Astrocyte of the cerebellum (primary cell): ENCODE results near the gene KRT5.
"Not testable (repeated sequence)": the region's sequence is repeated elsewhere in the genome, so short reads cannot be mapped to it uniquely, and the experiment has no call there.

Source experiments
- DNase-seq: peaks from one replicate; pipeline ENCODE4 v3.0.0-alpha.2; 2011; ENCODE audit warnings: low read depth
- H3K4me3 ChIP-seq: 2 replicates; pipeline ENCODE4 v1.5.1; 2011; ENCODE audit warnings: mild to moderate bottlenecking, low read depth, low read length, moderate library complexity
- in situ Hi-C: cut with HindIII; loops from 2 replicates; pipeline ENCODE4 v1.10.0; 2017; ENCODE audit warnings: low sequenced_read_pairs
- TF ChIP-seq, protein P1 (sequence below): IDR thresholded peaks from 2 replicates; pipeline ENCODE4 v1.5.1; 2012; ENCODE audit warnings: low read length, low read depth, moderate library complexity, mild to moderate bottlenecking; ENCODE audit errors: missing control alignments

The KRT5 gene

GRCh38 chr12:52497975-52498374 lies 22.2 kb downstream of the KRT5 start:
- no peak overlapping the region for H3K4me3 ChIP-seq
- in situ Hi-C loops, result no loop called here
- TF ChIP-seq, protein P1, sequence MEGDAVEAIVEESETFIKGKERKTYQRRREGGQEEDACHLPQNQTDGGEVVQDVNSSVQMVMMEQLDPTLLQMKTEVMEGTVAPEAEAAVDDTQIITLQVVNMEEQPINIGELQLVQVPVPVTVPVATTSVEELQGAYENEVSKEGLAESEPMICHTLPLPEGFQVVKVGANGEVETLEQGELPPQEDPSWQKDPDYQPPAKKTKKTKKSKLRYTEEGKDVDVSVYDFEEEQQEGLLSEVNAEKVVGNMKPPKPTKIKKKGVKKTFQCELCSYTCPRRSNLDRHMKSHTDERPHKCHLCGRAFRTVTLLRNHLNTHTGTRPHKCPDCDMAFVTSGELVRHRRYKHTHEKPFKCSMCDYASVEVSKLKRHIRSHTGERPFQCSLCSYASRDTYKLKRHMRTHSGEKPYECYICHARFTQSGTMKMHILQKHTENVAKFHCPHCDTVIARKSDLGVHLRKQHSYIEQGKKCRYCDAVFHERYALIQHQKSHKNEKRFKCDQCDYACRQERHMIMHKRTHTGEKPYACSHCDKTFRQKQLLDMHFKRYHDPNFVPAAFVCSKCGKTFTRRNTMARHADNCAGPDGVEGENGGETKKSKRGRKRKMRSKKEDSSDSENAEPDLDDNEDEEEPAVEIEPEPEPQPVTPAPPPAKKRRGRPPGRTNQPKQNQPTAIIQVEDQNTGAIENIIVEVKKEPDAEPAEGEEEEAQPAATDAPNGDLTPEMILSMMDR, result no peak
- DNase-seq, result no peak

- TF ChIP-seq, protein P1, result no peak
- no peak overlapping the region for H3K4me3 ChIP-seq
- in situ Hi-C loops, result no loop called here
- DNase-seq, result peak; percentile 32
These were observed 23.6 kb downstream of the KRT5 start for GRCh38 chr12:52496590-52497071.

DNA sequence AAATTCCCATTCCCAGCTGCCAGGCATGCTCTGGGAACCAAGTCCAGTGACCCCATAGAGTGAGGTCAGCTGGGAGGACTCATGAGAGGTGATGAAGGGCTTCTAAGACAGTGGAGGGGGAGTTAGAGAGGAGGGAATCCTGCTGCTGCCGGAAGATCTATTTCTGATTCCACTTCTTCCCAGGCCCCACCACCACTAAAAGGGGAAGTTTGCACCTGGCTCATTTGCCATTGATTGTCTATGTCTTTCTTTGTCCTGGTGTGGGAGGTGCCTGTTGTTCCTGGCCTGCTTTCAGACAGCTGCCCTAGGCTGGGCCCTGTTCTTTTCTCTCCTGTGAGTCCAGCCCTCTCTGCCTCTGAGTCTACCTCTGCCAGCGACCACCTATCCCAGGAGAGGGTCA lies 24.1 kb downstream of the KRT5 start:
- DNase-seq, result no peak
- TF ChIP-seq, protein P1, result no peak
- H3K4me3 ChIP-seq, result no peak overlapping the region
- in situ Hi-C loops, result no loop called here

DNA sequence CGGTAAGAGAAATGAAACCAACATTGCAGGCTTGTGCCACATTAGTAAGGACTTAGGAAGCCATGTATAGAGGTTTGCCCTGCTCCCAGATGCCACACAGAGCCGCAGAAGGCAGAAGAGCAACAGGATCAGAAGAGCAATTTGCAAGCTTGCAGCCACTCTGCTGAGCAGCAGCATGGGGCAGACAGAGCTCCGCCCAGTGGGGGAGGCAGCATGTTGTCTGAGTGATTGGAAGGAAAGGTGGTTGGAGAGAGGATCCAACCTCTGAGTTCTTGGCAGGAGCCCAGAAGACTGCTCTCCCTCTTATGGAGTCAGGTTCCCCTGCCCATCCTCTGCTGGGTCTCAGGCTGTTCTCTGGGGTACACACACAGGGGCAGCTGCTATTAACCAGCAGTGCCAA lies 24.8 kb downstream of the KRT5 start:
- TF ChIP-seq, protein P1, result no peak
- DNase-seq, result no peak
- H3K4me3 ChIP-seq, result no peak overlapping the region
- in situ Hi-C loops, result no loop called here

DNA sequence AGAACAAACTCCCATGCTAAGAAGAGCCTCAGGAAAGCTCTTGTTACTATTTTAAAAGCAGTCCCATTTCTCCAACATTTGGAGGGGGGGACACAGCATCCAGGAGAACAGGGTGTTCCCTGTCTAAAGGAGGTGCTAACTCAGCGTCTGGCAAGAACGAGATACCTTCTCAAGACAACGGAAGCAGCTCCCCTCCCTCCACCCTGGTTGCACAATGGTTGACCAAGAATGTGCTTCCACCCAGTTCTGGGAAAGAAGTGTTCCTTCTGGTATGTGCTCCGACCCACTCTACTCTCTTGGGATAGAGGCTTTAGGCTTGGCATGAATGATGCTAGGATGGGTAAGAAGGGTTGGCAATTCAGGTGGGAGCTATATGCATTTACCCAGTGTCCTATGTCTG lies 25.7 kb downstream of the KRT5 start:
- TF ChIP-seq, protein P1, result no peak
- no peak for DNase-seq
- no peak overlapping the region for H3K4me3 ChIP-seq
- in situ Hi-C loops, result no loop called here

GRCh38 chr12:52494100-52494499 lies 26.1 kb downstream of the KRT5 start:
- no peak for DNase-seq
- in situ Hi-C loops, result no loop called here
- TF ChIP-seq, protein P1, result no peak
- no peak overlapping the region for H3K4me3 ChIP-seq

DNA sequence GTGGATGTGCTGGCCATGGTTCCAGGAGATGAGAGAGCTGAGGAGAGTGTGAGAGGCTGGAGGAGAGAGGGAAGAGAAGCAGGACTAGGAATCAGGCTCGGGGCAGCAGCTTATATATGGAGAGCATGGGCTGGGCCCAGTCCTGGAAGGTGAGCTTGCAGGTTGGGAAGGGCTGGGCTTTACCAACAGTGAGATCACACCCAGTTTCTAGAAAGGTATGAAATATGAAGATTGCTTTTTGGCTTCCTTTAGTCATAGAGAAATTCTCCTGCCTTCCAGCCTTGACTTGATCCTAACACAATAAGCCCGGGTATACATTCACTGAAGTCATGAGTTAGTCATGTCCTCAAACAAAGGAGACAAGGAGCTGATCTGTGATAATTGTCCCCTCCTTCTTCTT lies 27.0 kb downstream of the KRT5 start, which contains the start of gene KRT6A:
KRT6A (minus strand) TSS at position 86 of the 400 bp plus-strand sequence; CDS start at position 17, 69 bp downstream.
- in situ Hi-C loops, result no loop called here
- TF ChIP-seq, protein P1, result no peak
- H3K4me3 ChIP-seq, result no peak within 1 kb of the TSS
- no peak for DNase-seq

GRCh38 chr12:52492405-52492804 lies 27.8 kb downstream of the KRT5 start:
- DNase-seq, H3K4me3 ChIP-seq, in situ Hi-C loops: not testable (repeated sequence)

GRCh38 chr12:52491495-52491894 lies 28.7 kb downstream of the KRT5 start:
- H3K4me3 ChIP-seq, in situ Hi-C loops, DNase-seq: not testable (repeated sequence)
